Heart left ventricle (tissue), 16 donors: ENCODE data around the gene IL24. TPM values are rescaled to one million over a fixed set of nuclear protein-coding genes. Genes with fewer than 3 reads are reported as not detected.
"Not testable (repeated sequence)": the region's sequence is repeated elsewhere in the genome, so short reads cannot be mapped to it uniquely, and the experiment has no call there.

Source experiments
- ATAC-seq, 4 donors: fragments of 200-7000 bp; cut with Tn5 transposase; one replicate each; pipeline ENCODE4 v1.9.1; 2020 to 2022; ENCODE audit warnings: moderate library complexity in 4 of 4, mild to moderate bottlenecking in 3 of 4, moderate number of reproducible peaks in 1 of 4
- DNase-seq, 5 donors: peaks; one replicate each; pipeline ENCODE4 v3.0.0-alpha.2; 2020
- H3K27ac ChIP-seq, 12 donors: fragments of 200-600 bp; sonication (generic) in 4 of 12; one replicate each; pipeline versions ENCODE4 v1.5.0 to v1.8.0; 2016 to 2022; ENCODE audit warnings: mild to moderate bottlenecking in 2 of 12
- H3K27me3 ChIP-seq, 9 donors: fragments of 200-600 bp; sonication (generic) in 2 of 9; one replicate each; pipeline versions ENCODE4 v1.5.1 to v1.8.0; 2016 to 2022; ENCODE audit warnings: mild to moderate bottlenecking in 3 of 9
- H3K36me3 ChIP-seq, 9 donors: fragments of 200-600 bp; sonication (generic) in 2 of 9; one replicate each; pipeline versions ENCODE4 v1.5.0 to v1.8.0; 2018 to 2022; ENCODE audit warnings: mild to moderate bottlenecking in 2 of 9
- H3K4me1 ChIP-seq, 12 donors: fragments of 200-600 bp; sonication (generic) in 4 of 12; one replicate each; pipeline versions ENCODE4 v1.5.0 to v1.8.0; 2016 to 2022; ENCODE audit warnings: mild to moderate bottlenecking in 3 of 12
- H3K4me3 ChIP-seq, 12 donors: fragments of 200-600 bp; sonication (generic) in 4 of 12; one replicate each; pipeline versions ENCODE4 v1.5.0 to v1.8.0; 2017 to 2022; ENCODE audit warnings: mild to moderate bottlenecking in 9 of 12, moderate library complexity in 4 of 12
- H3K9me3 ChIP-seq, 12 donors: fragments of 200-600 bp; sonication (generic) in 4 of 12; one replicate each; pipeline versions ENCODE4 v1.5.0 to v1.8.0; 2016 to 2022; ENCODE audit warnings: mild to moderate bottlenecking in 1 of 12
- POLR2A ChIP-seq, 2 donors: fragments of 450-650 bp; IDR thresholded peaks; one replicate each; pipeline ENCODE4 v1.6.1; 2017; ENCODE audit warnings: antibody characterized with exemption in 2 of 2, mild to moderate bottlenecking in 2 of 2, moderate library complexity in 2 of 2
- WGBS, 4 donors: extraction: QIAGEN DNeasy Blood & Tissue Kit in 2 of 4; methylation state at CpG; one replicate each; pipeline versions ENCODE4 v1.1.5 to v1.1.7; 2013 to 2018; 5-methylcytosine and 5-hydroxymethylcytosine counted together
- intact Hi-C, 10 donors: fragments of 100-400 bp; cut with DNase I; formaldehyde crosslinking; loops; one replicate each; pipeline versions ENCODE4 v1.11.1 to v1.14.2; 2022
- long read RNA-seq, 3 donors: library from polyadenylated mRNA; unstranded; transcript quantifications; one replicate each; pipeline ENCODE4 v2.0.0, GENCODE V29; 2020 to 2021
- polyA plus RNA-seq, 2 donors: library from polyadenylated mRNA; stranded (reverse); fragments of 200-250 nt; gene quantifications; one replicate each; pipeline ENCODE4 v1.2.3, GENCODE V29; 2013
- total RNA-seq, 9 donors: library from RNA; depleted of rRNA in 2 of 9; stranded (reverse); fragments of >200 nt in 2 of 9; fragmentation: NEBNext Ultra II Directional in 3 of 9; extraction: Animal tissue kit (Norgen Biotek cat#: 25700) in 3 of 9; gene quantifications; one replicate each; pipeline versions ENCODE4 v1.1.0 to v1.2.4, GENCODE V29; 2016 to 2023
- TF ChIP-seq, protein P1 (sequence below), 12 donors: fragments of 200-600 bp; sonication (generic) in 4 of 12; IDR thresholded peaks; one replicate each; pipeline versions ENCODE4 v1.5.0 to v1.8.0; 2018 to 2022; ENCODE audit warnings: antibody characterized with exemption in 12 of 12, mild to moderate bottlenecking in 5 of 12
- donor health status: ischemic (EF 13 %, LVEDD 7.1; RV severe dilation, severe dysfunction).
- donor health status: healthy with polysubstance abuse.
- donor health status: DM: no; HTN: yes; CAD: no.
- donor health status: DM: no; HTN: no; CAD: no.
- donor health status: ischemic (EF 25% LVEDD 6.9; RV normal size, moderate dysfunction).
- donor health status: ischemic (EF 25% LVEDD 5.7; RV mildly dilated, moderate dysfunction).
- donor health status: healthy.
- donor health status: DM: yes; HTN: yes; CAD: no.
- donor health status: ischemic (EF 35%, LVEDD 5.7; RV mildly dilated, moderate dysfunction).
- donor health status: nonischemic (EF 11% LVEDD 7.7; RV severe dilation, severe dysfunction).
- donor health status: DM: yes; HTN: yes; CAD: no.
- donor health status: PGD.
- donor health status: ischemic (EF 29% LVEDD 5.4; RV normal size, mild dysfunction).
- donor health status: nonischemic (EF 23%, LVEDD 6.1; RV moderate dilation, normal function).

Gene IL24, protein sequence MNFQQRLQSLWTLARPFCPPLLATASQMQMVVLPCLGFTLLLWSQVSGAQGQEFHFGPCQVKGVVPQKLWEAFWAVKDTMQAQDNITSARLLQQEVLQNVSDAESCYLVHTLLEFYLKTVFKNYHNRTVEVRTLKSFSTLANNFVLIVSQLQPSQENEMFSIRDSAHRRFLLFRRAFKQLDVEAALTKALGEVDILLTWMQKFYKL
- total RNA-seq, result not detected
- polyA plus RNA-seq, result 1 to 10 TPM in 1 of 2 donors, not detected in 1; 1.6 TPM
- long read RNA-seq, donor 1, result 0 reads
- long read RNA-seq, donor 2, result 0 reads
- long read RNA-seq, donor 3, result 0 reads

DNA sequence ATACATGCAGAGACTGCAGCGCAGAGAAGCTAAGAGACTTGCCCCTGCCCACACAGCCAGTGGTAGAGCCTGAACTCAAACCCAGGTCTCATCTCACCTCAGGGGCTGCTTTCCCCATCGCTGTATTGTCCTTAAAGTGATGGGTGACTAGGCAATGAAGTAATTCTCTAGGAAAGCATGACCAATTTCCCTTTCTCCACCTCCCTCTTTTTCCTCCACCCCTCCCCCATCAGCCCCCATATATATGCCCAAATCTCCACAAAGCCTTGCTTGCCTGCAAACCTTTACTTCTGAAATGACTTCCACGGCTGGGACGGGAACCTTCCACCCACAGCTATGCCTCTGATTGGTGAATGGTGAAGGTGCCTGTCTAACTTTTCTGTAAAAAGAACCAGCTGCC lies at the start of gene IL24:
TSS of gene IL24 (plus strand) at position 269 of the 400 bp plus-strand sequence. CDS start 390 bp downstream, outside the sequence.
- Histone ChIP-seq H3K9me3 (no peaks in the 10 kb centered on the region), H3K27ac (peak within 1 kb of the TSS in 1 of 12 donors; percentile 9), H3K4me1 (no peaks in the 10 kb centered on the region), H3K27me3 (peaks cover 0 to 5% (median 0%) of the 10 kb centered on the region in 9 donors), H3K36me3 (no peaks in the 10 kb centered on the region), H3K4me3 (no peak within 1 kb of the TSS)
- ATAC-seq (no peak), DNase-seq (no peak)
- intact Hi-C loops, result no loop called here
- TF ChIP-seq POLR2A (IDR thresholded peaks at IDR 0.05), result no peak
- TF ChIP-seq, protein P1, sequence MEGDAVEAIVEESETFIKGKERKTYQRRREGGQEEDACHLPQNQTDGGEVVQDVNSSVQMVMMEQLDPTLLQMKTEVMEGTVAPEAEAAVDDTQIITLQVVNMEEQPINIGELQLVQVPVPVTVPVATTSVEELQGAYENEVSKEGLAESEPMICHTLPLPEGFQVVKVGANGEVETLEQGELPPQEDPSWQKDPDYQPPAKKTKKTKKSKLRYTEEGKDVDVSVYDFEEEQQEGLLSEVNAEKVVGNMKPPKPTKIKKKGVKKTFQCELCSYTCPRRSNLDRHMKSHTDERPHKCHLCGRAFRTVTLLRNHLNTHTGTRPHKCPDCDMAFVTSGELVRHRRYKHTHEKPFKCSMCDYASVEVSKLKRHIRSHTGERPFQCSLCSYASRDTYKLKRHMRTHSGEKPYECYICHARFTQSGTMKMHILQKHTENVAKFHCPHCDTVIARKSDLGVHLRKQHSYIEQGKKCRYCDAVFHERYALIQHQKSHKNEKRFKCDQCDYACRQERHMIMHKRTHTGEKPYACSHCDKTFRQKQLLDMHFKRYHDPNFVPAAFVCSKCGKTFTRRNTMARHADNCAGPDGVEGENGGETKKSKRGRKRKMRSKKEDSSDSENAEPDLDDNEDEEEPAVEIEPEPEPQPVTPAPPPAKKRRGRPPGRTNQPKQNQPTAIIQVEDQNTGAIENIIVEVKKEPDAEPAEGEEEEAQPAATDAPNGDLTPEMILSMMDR (IDR thresholded peaks at IDR 0.05), result no peak
- 70 to 86% (median 78%) methylated on average over 4 of the region's 4 CpGs for WGBS, 4 donors

DNA sequence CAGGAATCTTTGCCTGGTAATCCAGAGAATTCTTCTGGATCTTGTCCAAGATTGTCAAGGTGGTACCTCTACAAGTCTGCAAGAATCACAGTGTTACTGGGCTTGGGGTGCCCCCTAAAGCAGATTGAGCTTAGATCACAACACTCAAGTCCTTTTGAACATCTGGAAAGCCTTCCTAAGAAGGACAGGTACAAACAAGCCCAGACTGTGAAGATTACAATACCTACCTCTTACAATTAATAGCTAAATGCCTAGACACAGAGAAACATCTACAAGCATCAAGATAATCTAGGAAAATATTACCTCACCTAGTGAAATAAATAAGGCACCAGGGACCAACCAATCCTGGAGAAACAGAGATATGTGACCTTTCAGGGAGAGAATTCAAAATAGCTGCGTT lies 49.3 kb upstream of the IL24 start:
- H3K27me3 ChIP-seq, result no peaks in the 10 kb centered on the region
- no peak for TF ChIP-seq POLR2A (IDR thresholded peaks at IDR 0.05)
- TF ChIP-seq, protein P1 (IDR thresholded peaks at IDR 0.05), result no peak
- intact Hi-C loops, result no loop called here
- no peak for DNase-seq
- H3K36me3 ChIP-seq, result no peaks in the 10 kb centered on the region
- no peak overlapping the region for H3K4me3 ChIP-seq
- H3K4me1 ChIP-seq, result no peaks in the 10 kb centered on the region
- peaks cover 0 to 15% (median 3%) of the 10 kb centered on the region in 12 donors for H3K9me3 ChIP-seq
- 88 to 98% (median 91%) methylated on average over 1 of the region's 1 CpG for WGBS, 4 donors
- no peak for ATAC-seq
- H3K27ac ChIP-seq, result no peak overlapping the region

DNA sequence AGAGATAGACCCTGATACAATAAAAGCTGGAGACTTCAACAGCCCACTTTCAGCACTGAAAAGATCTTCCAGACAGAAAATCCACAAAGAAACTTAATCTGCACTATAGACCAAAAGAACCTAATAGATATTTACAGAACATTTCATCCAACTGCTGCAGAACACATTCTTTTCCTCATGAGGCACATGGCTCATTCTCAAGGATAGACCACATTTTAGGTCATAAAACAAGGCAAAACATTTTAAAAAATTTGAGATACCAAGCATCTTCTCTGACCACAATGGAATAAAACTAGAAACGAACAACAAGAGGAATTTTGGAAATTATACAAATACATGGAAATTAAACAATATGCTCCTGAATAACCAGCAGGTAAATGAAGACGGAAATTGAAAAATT lies 46.8 kb upstream of the IL24 start:
- H3K9me3 ChIP-seq, result peaks cover 0 to 22% (median 3%) of the 10 kb centered on the region in 12 donors
- no peaks in the 10 kb centered on the region for H3K27me3 ChIP-seq
- intact Hi-C loops, result no loop called here
- WGBS, 4 donors, result 82 to 86% (median 85%) methylated on average over 2 of the region's 2 CpGs
- no peaks in the 10 kb centered on the region for H3K36me3 ChIP-seq
- H3K4me1 ChIP-seq, result no peaks in the 10 kb centered on the region
- H3K4me3 ChIP-seq, result no peak overlapping the region
- TF ChIP-seq, protein P1 (IDR thresholded peaks at IDR 0.05), result no peak
- no peak for TF ChIP-seq POLR2A (IDR thresholded peaks at IDR 0.05)
- DNase-seq (no peak), ATAC-seq (no peak)
- no peak overlapping the region for H3K27ac ChIP-seq

DNA sequence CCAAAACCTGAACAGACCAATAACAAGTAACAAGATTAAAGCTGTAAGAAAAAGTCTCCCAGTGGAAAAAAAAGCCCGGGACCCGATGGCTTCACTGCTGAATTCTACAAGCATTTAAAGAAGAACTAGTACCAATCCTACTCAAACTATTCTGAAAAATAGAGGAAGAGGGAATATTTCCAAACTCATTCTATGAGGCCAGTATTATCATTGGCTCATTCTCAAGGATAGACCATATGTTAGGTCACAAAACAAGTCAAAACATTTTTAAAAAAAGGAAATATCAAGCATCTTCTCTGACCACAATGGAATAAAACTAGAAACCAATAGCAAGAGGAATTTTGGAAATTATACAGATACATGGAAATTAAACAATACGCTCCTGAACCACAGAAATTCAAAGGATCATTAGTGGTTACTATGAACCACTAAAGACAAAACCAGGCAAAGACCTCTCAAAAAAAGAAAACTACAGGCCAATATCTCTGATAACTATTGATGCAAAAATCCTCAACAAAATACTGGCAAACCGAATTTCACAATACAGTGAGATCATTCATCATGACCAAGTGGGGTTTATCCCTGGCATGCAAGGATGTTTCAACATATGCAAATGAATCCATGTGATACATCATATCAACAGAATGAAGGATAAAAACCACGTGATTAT lies 45.8 kb upstream of the IL24 start:
- no peaks in the 10 kb centered on the region for H3K36me3 ChIP-seq
- H3K9me3 ChIP-seq, result peaks cover 0 to 22% (median 3%) of the 10 kb centered on the region in 12 donors
- no peak overlapping the region for H3K4me3 ChIP-seq
- WGBS, 4 donors, result 63 to 76% (median 66%) methylated on average over 5 of the region's 5 CpGs
- no peak overlapping the region for H3K27ac ChIP-seq
- ATAC-seq (no peak), DNase-seq (no peak)
- intact Hi-C loops, result no loop called here
- no peaks in the 10 kb centered on the region for H3K27me3 ChIP-seq
- no peak for TF ChIP-seq POLR2A (IDR thresholded peaks at IDR 0.05)
- TF ChIP-seq, protein P1 (IDR thresholded peaks at IDR 0.05), result no peak
- no peaks in the 10 kb centered on the region for H3K4me1 ChIP-seq

DNA sequence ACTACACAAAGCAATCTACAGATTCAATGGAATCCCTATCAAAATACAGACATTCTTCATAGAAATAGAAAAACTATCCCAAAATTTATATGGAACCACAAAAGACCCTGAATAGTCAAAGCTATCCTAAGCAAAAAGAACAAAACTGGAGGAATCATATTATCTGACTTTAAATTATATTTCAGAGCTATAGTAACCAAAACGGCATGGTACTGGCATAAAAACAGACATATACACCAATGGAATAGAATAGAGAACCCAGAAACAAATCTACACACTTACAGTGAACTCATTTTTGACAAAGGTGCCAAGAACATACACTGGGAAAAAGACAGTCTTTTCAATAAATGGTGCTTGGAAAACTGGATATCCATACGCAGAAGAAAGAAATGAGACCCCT lies 44.6 kb upstream of the IL24 start:
- peaks cover 0 to 22% (median 3%) of the 10 kb centered on the region in 12 donors for H3K9me3 ChIP-seq
- WGBS, 4 donors, result 94 to 98% (median 96%) methylated on average over 2 of the region's 2 CpGs
- H3K4me1 ChIP-seq, H3K27me3 ChIP-seq, H3K4me3 ChIP-seq, H3K36me3 ChIP-seq, DNase-seq, ATAC-seq, intact Hi-C loops, H3K27ac ChIP-seq: not testable (repeated sequence)

DNA sequence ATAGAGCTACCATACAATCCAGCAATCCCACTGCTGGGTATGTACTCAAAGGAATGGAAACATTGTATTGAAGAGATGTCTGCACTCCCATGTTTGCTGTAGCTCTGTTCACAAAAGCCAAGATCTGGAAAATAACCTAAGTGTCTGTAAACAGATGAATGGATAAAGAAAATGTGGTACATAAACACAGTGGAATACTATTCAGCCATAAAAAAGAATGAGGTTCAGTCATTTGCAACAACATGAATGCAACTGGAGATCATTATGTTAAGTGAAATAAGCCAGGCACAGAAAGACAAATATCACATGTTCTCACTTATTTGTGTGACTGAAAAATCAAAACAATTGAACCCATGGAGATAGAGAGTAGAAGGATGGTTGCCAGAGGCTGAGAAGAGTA lies 43.5 kb upstream of the IL24 start:
- H3K36me3 ChIP-seq, DNase-seq, H3K27ac ChIP-seq, intact Hi-C loops, H3K4me3 ChIP-seq, H3K4me1 ChIP-seq, H3K27me3 ChIP-seq, ATAC-seq: not testable (repeated sequence)
- H3K9me3 ChIP-seq, result peaks cover 0 to 22% (median 3%) of the 10 kb centered on the region in 12 donors
